ENCODE results near the gene GPATCH4.
"Not testable (repeated sequence)": the region's sequence is repeated elsewhere in the genome, so short reads cannot be mapped to it uniquely, and the experiment has no call there.

Gene GPATCH4

GRCh38 chr1:156571919-156572662, 29.2 kb downstream of the GPATCH4 start, which contains the start of gene IQGAP3:
TSS of gene IQGAP3 (minus strand) at chr1:156572565. CDS start at chr1:156572529, 36 bp downstream.
- Mint-ChIP-seq H3K4me3 (peak within 1 kb of the TSS; percentile 86), H3K27me3 (peaks cover 39% of the 10 kb centered on the region), H3K27ac (peak within 1 kb of the TSS; percentile 51), H3K9me3 (no peaks in the 10 kb centered on the region), H3K36me3 (peaks cover 16% of the 10 kb centered on the region), H3K4me1 (peaks cover 24% of the 10 kb centered on the region)
- CTCF ChIA-PET: interaction anchor here (0.6 to 2.2 kb wide), 6 partner anchors 9 to 115 kb away, joined by 3 to 8 read pairs (median 4); no protein-coding TSS in a partner anchor
- DNase-seq: peak; percentile 91

GRCh38 chr1:156571261-156571852, 29.9 kb downstream of the GPATCH4 start:
- Mint-ChIP-seq H3K27me3 (peaks cover 39% of the 10 kb centered on the region), H3K4me1 (peaks cover 24% of the 10 kb centered on the region), H3K27ac (no peak overlapping the region), H3K4me3 (peak overlapping the region; percentile 86), H3K36me3 (peaks cover 19% of the 10 kb centered on the region), H3K9me3 (no peaks in the 10 kb centered on the region)
- CTCF ChIA-PET: interaction anchor here (0.6 to 2.2 kb wide), 5 partner anchors 10 to 114 kb away, joined by 3 to 8 read pairs (median 4); no protein-coding TSS in a partner anchor
- no peak for DNase-seq

GRCh38 chr1:156566436-156566835, 34.8 kb downstream of the GPATCH4 start:
- no peak for DNase-seq
- H3K9me3 Mint-ChIP-seq: no peaks in the 10 kb centered on the region
- no peak overlapping the region for H3K4me3 Mint-ChIP-seq
- H3K36me3 Mint-ChIP-seq: peaks cover 36% of the 10 kb centered on the region
- CTCF ChIA-PET: interaction anchor here (1.3 kb wide), 1 partner anchor 123 kb away, joined by 3 read pairs; no protein-coding TSS in a partner anchor
- no peak overlapping the region for H3K27ac Mint-ChIP-seq
- peaks cover 9% of the 10 kb centered on the region for H3K4me1 Mint-ChIP-seq
- H3K27me3 Mint-ChIP-seq: no peaks in the 10 kb centered on the region

- H3K4me1 Mint-ChIP-seq: no peaks in the 10 kb centered on the region
- CTCF ChIA-PET: interaction anchor here (1.3 kb wide), 1 partner anchor 124 kb away, joined by 3 read pairs; no protein-coding TSS in a partner anchor
- no peaks in the 10 kb centered on the region for H3K27me3 Mint-ChIP-seq
- no peak overlapping the region for H3K27ac Mint-ChIP-seq
- H3K36me3 Mint-ChIP-seq: peaks cover 36% of the 10 kb centered on the region
- no peak overlapping the region for H3K4me3 Mint-ChIP-seq
- H3K9me3 Mint-ChIP-seq: no peaks in the 10 kb centered on the region
- DNase-seq: no peak
These were observed 35.8 kb downstream of the GPATCH4 start for GRCh38 chr1:156565519-156565918.

GRCh38 chr1:156560585-156561163, 40.6 kb downstream of the GPATCH4 start:
- CTCF ChIA-PET: no interaction called here
- no peak overlapping the region for H3K4me3 Mint-ChIP-seq

GRCh38 chr1:156559797-156560385, 41.4 kb downstream of the GPATCH4 start:
- H3K27ac Mint-ChIP-seq: no peak overlapping the region
- CTCF ChIA-PET: interaction anchor here (1.0 kb wide), 1 partner anchor 456 kb away, joined by 3 read pairs; no protein-coding TSS in a partner anchor
- no peak overlapping the region for H3K4me3 Mint-ChIP-seq
- DNase-seq: no peak
- H3K4me1 Mint-ChIP-seq: no peaks in the 10 kb centered on the region
- H3K36me3 Mint-ChIP-seq: peaks cover 25% of the 10 kb centered on the region
- no peaks in the 10 kb centered on the region for H3K27me3 Mint-ChIP-seq
- no peaks in the 10 kb centered on the region for H3K9me3 Mint-ChIP-seq

More at GRCh38 chr1:156560585-156561163, 40.6 kb downstream of the GPATCH4 start:
- DNase-seq: no peak
- Mint-ChIP-seq H3K9me3 (no peaks in the 10 kb centered on the region), H3K4me1 (no peaks in the 10 kb centered on the region), H3K27me3 (no peaks in the 10 kb centered on the region), H3K27ac (no peak overlapping the region), H3K36me3 (peaks cover 27% of the 10 kb centered on the region)

- DNase-seq: no peak
- Mint-ChIP-seq H3K27me3 (no peaks in the 10 kb centered on the region), H3K9me3 (no peaks in the 10 kb centered on the region), H3K36me3 (peaks cover 22% of the 10 kb centered on the region), H3K4me3 (no peak overlapping the region), H3K4me1 (no peaks in the 10 kb centered on the region), H3K27ac (no peak overlapping the region)
- CTCF ChIA-PET: interaction anchor here (1.0 kb wide), 1 partner anchor 455 kb away, joined by 3 read pairs; no protein-coding TSS in a partner anchor
These were observed 42.0 kb downstream of the GPATCH4 start for GRCh38 chr1:156559086-156559796.

GRCh38 chr1:156556354-156556753, 44.9 kb downstream of the GPATCH4 start:
- Mint-ChIP-seq H3K4me3 (no peak overlapping the region), H3K4me1 (no peaks in the 10 kb centered on the region), H3K27ac (no peak overlapping the region), H3K9me3 (no peaks in the 10 kb centered on the region), H3K27me3 (no peaks in the 10 kb centered on the region), H3K36me3 (peaks cover 17% of the 10 kb centered on the region)
- DNase-seq: no peak
- CTCF ChIA-PET: interaction anchor here (2.2 kb wide), 1 partner anchor 75 kb away, joined by 8 read pairs; no protein-coding TSS in a partner anchor

- Mint-ChIP-seq H3K36me3 (peaks cover 21% of the 10 kb centered on the region), H3K27ac (no peak overlapping the region), H3K9me3 (no peaks in the 10 kb centered on the region), H3K4me3 (no peak overlapping the region), H3K4me1 (no peaks in the 10 kb centered on the region), H3K27me3 (no peaks in the 10 kb centered on the region)
- no peak for DNase-seq
- CTCF ChIA-PET: interaction anchor here (2.2 kb wide), 1 partner anchor 74 kb away, joined by 8 read pairs; no protein-coding TSS in a partner anchor
These were observed 45.6 kb downstream of the GPATCH4 start for GRCh38 chr1:156555715-156556114.

- peaks cover 24% of the 10 kb centered on the region for H3K36me3 Mint-ChIP-seq
- H3K9me3 Mint-ChIP-seq: no peaks in the 10 kb centered on the region
- no peak for DNase-seq
- CTCF ChIA-PET: interaction anchor here (0.7 to 2.2 kb wide), 2 partner anchors 27 to 74 kb away, joined by 3 to 8 read pairs; no protein-coding TSS in a partner anchor
- H3K27me3 Mint-ChIP-seq: no peaks in the 10 kb centered on the region
- no peaks in the 10 kb centered on the region for H3K4me1 Mint-ChIP-seq
- H3K27ac Mint-ChIP-seq: no peak overlapping the region
- no peak overlapping the region for H3K4me3 Mint-ChIP-seq
These were observed 46.3 kb downstream of the GPATCH4 start for GRCh38 chr1:156554971-156555370.

GRCh38 chr1:156553860-156554485, 47.3 kb downstream of the GPATCH4 start:
- Mint-ChIP-seq H3K36me3 (peaks cover 21% of the 10 kb centered on the region), H3K4me3 (no peak overlapping the region), H3K27me3 (no peaks in the 10 kb centered on the region), H3K9me3 (no peaks in the 10 kb centered on the region), H3K27ac (no peak overlapping the region), H3K4me1 (no peaks in the 10 kb centered on the region)
- no peak for DNase-seq
- CTCF ChIA-PET: interaction anchor here (2.2 kb wide), 1 partner anchor 73 kb away, joined by 8 read pairs; no protein-coding TSS in a partner anchor

- not testable (repeated sequence) for H3K4me1 Mint-ChIP-seq, H3K9me3 Mint-ChIP-seq, H3K4me3 Mint-ChIP-seq, H3K27me3 Mint-ChIP-seq, DNase-seq, H3K27ac Mint-ChIP-seq
- CTCF ChIA-PET: interaction anchor here (1.2 kb wide), 1 partner anchor 72 kb away, joined by 3 read pairs; no protein-coding TSS in a partner anchor
- H3K36me3 Mint-ChIP-seq: peaks cover 23% of the 10 kb centered on the region
These were observed 48.3 kb downstream of the GPATCH4 start for GRCh38 chr1:156552937-156553336.

GRCh38 chr1:156552518-156552917, 48.8 kb downstream of the GPATCH4 start:
- CTCF ChIA-PET: interaction anchor here (1.2 kb wide), 1 partner anchor 72 kb away, joined by 3 read pairs; no protein-coding TSS in a partner anchor
- H3K4me3 Mint-ChIP-seq: no peak overlapping the region
- no peak overlapping the region for H3K27ac Mint-ChIP-seq
- peaks cover 25% of the 10 kb centered on the region for H3K36me3 Mint-ChIP-seq
- no peaks in the 10 kb centered on the region for H3K9me3 Mint-ChIP-seq
- no peaks in the 10 kb centered on the region for H3K27me3 Mint-ChIP-seq
- DNase-seq: no peak
- H3K4me1 Mint-ChIP-seq: no peaks in the 10 kb centered on the region
